CD8-positive, alpha-beta memory T cell (primary cell): Measurements from ENCODE around the gene PQBP1. TPM values are rescaled to one million over a fixed set of nuclear protein-coding genes. Genes with fewer than 3 reads are reported as not detected.

ENCODE experiments used
- polyA plus RNA-seq: library from polyadenylated mRNA; unstranded; fragments of 300-500 nt; fragmentation: Illumina TruSeq; gene quantifications from one replicate; pipeline ENCODE4 v1.2.3, GENCODE V29; 2021
- total RNA-seq, 2 experiments: library from RNA; stranded (reverse); gene quantifications; one replicate each; pipeline ENCODE4 v1.2.3, GENCODE V29; 2021

Gene PQBP1
- total and polyA plus RNA-seq, 3 experiments from 2014 or later: 83.5 to 106 (median 101) TPM

Other genes with a start within 250 kb of the PQBP1 start
- 10 to 100 TPM; 81.9 to 84.0 TPM for gene WAS, start 214.1 kb upstream of the PQBP1 start, total RNA-seq
- gene WAS, start 214.1 kb upstream of the PQBP1 start, polyA plus RNA-seq: 33.5 TPM
- 10 to 100 TPM; 32.1 to 33.2 TPM for gene SUV39H1, start 201.2 kb upstream of the PQBP1 start, total RNA-seq
- 17.2 TPM for gene SUV39H1, start 201.2 kb upstream of the PQBP1 start, polyA plus RNA-seq
- not detected for gene GLOD5, start 136.2 kb upstream of the PQBP1 start, total RNA-seq
- gene GLOD5, start 136.2 kb upstream of the PQBP1 start, polyA plus RNA-seq: not detected
- not detected for gene GATA1, start 111.3 kb upstream of the PQBP1 start, total RNA-seq
- gene GATA1, start 111.3 kb upstream of the PQBP1 start, polyA plus RNA-seq: not detected
- 10 to 100 TPM; 53.5 to 65.0 TPM for gene HDAC6, start 95.9 kb upstream of the PQBP1 start, total RNA-seq
- gene HDAC6, start 95.9 kb upstream of the PQBP1 start, polyA plus RNA-seq: 25.7 TPM
- under 1 TPM in 1 of 2 experiments, not detected in 1; 0.18 TPM for gene ERAS, start 71.4 kb upstream of the PQBP1 start, total RNA-seq
- not detected for gene ERAS, start 71.4 kb upstream of the PQBP1 start, polyA plus RNA-seq
- 1 to 10 TPM; 2.3 to 3.2 TPM for gene PCSK1N, start 62.3 kb upstream of the PQBP1 start, total RNA-seq
- gene PCSK1N, start 62.3 kb upstream of the PQBP1 start, polyA plus RNA-seq: 11.1 TPM
- 10 to 100 TPM; 87.5 to 93.6 TPM for gene TIMM17B, start 162 bp upstream of the PQBP1 start, total RNA-seq
- gene TIMM17B, start 162 bp upstream of the PQBP1 start, polyA plus RNA-seq: 68.5 TPM
- 10 to 100 TPM; 27.1 to 27.2 TPM for gene SLC35A2, start 13.7 kb downstream of the PQBP1 start, total RNA-seq
- 13.2 TPM for gene SLC35A2, start 13.7 kb downstream of the PQBP1 start, polyA plus RNA-seq
- gene PIM2, start 21.1 kb downstream of the PQBP1 start, total RNA-seq: 100 to 1,000 TPM; 269 to 273 TPM
- 212 TPM for gene PIM2, start 21.1 kb downstream of the PQBP1 start, polyA plus RNA-seq
- gene OTUD5, start 59.7 kb downstream of the PQBP1 start, total RNA-seq: 10 to 100 TPM; 67.3 to 69.1 TPM
- 47.5 TPM for gene OTUD5, start 59.7 kb downstream of the PQBP1 start, polyA plus RNA-seq
- gene KCND1, start 73.9 kb downstream of the PQBP1 start, total RNA-seq: 1 to 10 TPM in 1 of 2 experiments, under 1 TPM in 1; 0.72 to 1.1 TPM
- gene KCND1, start 73.9 kb downstream of the PQBP1 start, polyA plus RNA-seq: 0.06 TPM
- gene GRIPAP1, start 104.3 kb downstream of the PQBP1 start, total RNA-seq: 10 to 100 TPM; 56.8 to 57.7 TPM
- gene GRIPAP1, start 104.3 kb downstream of the PQBP1 start, polyA plus RNA-seq: 21.2 TPM
- gene TFE3, start 145.4 kb downstream of the PQBP1 start, total RNA-seq: 10 to 100 TPM; 32.4 to 35.4 TPM
- gene TFE3, start 145.4 kb downstream of the PQBP1 start, polyA plus RNA-seq: 7.7 TPM
- gene CCDC120, start 161.1 kb downstream of the PQBP1 start, total RNA-seq: 1 to 10 TPM; 5.1 to 5.4 TPM
- 1.5 TPM for gene CCDC120, start 161.1 kb downstream of the PQBP1 start, polyA plus RNA-seq
- 10 to 100 TPM; 13.1 to 14.5 TPM for gene PRAF2, start 176.1 kb downstream of the PQBP1 start, total RNA-seq
- gene PRAF2, start 176.1 kb downstream of the PQBP1 start, polyA plus RNA-seq: 62.6 TPM
- 10 to 100 TPM; 41.4 to 46.2 TPM for gene WDR45, start 182.0 kb downstream of the PQBP1 start, total RNA-seq
- gene WDR45, start 182.0 kb downstream of the PQBP1 start, polyA plus RNA-seq: 56.9 TPM
- gene GPKOW, start 225.8 kb downstream of the PQBP1 start, total RNA-seq: 10 to 100 TPM; 20.4 to 23.3 TPM
- 31.8 TPM for gene GPKOW, start 225.8 kb downstream of the PQBP1 start, polyA plus RNA-seq